H1 (cell line): ENCODE measurements around the gene ZNF85.
A peak's percentile ranks its signal among the peaks of the same experiment; 100 is the strongest.

Source experiments
- ATF2 ChIP-seq: IDR thresholded peaks from 2 replicates; pipeline ENCODE4 v1.6.1; 2012; ENCODE audit warnings: low read length, inconsistent platforms
- CTCF ChIP-seq, 3 experiments: IDR thresholded peaks; 1 replicate in 2 of 3; 2 replicates in 1 of 3; pipeline versions ENCODE4 v1.5.1 to v1.6.1; 2011; ENCODE audit warnings: low read length in 3 of 3, mild to moderate bottlenecking in 3 of 3, inconsistent platforms in 2 of 3, low read depth in 1 of 3, moderate library complexity in 1 of 3; ENCODE audit not compliant: insufficient read depth in 1 of 3; ENCODE audit errors: control extremely low read depth in 1 of 3
- E2F6 ChIP-seq: IDR thresholded peaks from 2 replicates; pipeline ENCODE4 v1.6.1; 2012; ENCODE audit warnings: inconsistent platforms
- POLR2AphosphoS5 ChIP-seq: IDR thresholded peaks from 2 replicates; pipeline ENCODE4 v1.6.1; 2011; ENCODE audit warnings: low read depth, low read length
- SRF ChIP-seq: IDR thresholded peaks from 2 replicates; pipeline ENCODE4 v1.6.1; 2011; ENCODE audit warnings: mild to moderate bottlenecking, low read depth, low read length, moderate library complexity

- TF ChIP-seq CTCF (IDR thresholded peaks at IDR 0.05; ENCODE audit: control extremely low read depth in 1 of 3, insufficient read depth in 1 of 3, low read depth in 1 of 3, low read length in 3 of 3) (no peak), ATF2 (no peak), POLR2AphosphoS5 (peak; percentile 86), SRF (no peak), E2F6 (no peak)
Measured at GRCh38 chr19:20923077-20923871, at the start of gene ZNF85.
